Pancreas (tissue), 10 donors: ENCODE results near the gene SMYD3. TPM values are rescaled to one million over a fixed set of nuclear protein-coding genes. Genes with fewer than 3 reads are reported as not detected.

Source experiments
- ATAC-seq, 4 donors: fragments of 200-7000 bp; cut with Tn5 transposase; one replicate each; pipeline versions ENCODE4 v1.8.0 to v1.9.1; 2020; ENCODE audit warnings: mild to moderate bottlenecking in 4 of 4, moderate library complexity in 4 of 4
- DNase-seq, 6 donors: peaks; one replicate each; pipeline ENCODE4 v3.0.0-alpha.2; 2020
- FAIRE-seq: peaks from 2 replicates; lab custom pipeline; 2012; peaks lifted over from hg19 to GRCh38; lab: Jason Lieb, UNC
- H3K27ac ChIP-seq, 4 donors: fragments of 200-600 bp; sonication (generic); 1 replicate in 3 of 4; 2 replicates in 1 of 4; pipeline versions ENCODE4 v1.5.0 to v1.8.0; 2020
- H3K27me3 ChIP-seq, 4 donors: fragments of 200-600 bp; one replicate each; pipeline ENCODE4 v1.8.0; 2021
- H3K36me3 ChIP-seq, 3 donors: fragments of 200-600 bp; sonication (generic) in 1 of 3; one replicate each; pipeline versions ENCODE4 v1.5.0 to v1.8.0; 2020 to 2021
- H3K4me1 ChIP-seq, 3 donors: fragments of 200-600 bp; one replicate each; pipeline ENCODE4 v1.8.0; 2021
- H3K4me3 ChIP-seq, 4 donors: fragments of 200-600 bp; sonication (generic) in 2 of 4; one replicate each; pipeline versions ENCODE4 v1.5.0 to v1.8.0; 2020 to 2021
- H3K9me3 ChIP-seq, 4 donors: fragments of 200-600 bp; one replicate each; pipeline ENCODE4 v1.8.0; 2021
- CTCF ChIP-seq, 4 donors: fragments of 200-600 bp; sonication (generic) in 3 of 4; IDR thresholded peaks; one replicate each; pipeline versions ENCODE4 v1.5.0 to v1.8.0; 2021; ENCODE audit warnings: antibody characterized with exemption in 4 of 4
- WGBS, 2 donors: extraction: QIAGEN DNeasy Blood & Tissue Kit; methylation state at CpG; one replicate each; pipeline ENCODE4 v1.1.7; 2013; 5-methylcytosine and 5-hydroxymethylcytosine counted together
- intact Hi-C, 3 donors: fragments of 100-400 bp; cut with DNase I; formaldehyde crosslinking; loops; one replicate each; pipeline versions ENCODE4 v1.11.1 to v1.14.2; 2022
- polyA plus RNA-seq, 2 donors: library from polyadenylated mRNA; stranded (reverse); fragments of 200-250 nt; gene quantifications; one replicate each; pipeline ENCODE4 v1.2.3, GENCODE V29; 2013
- total RNA-seq, 6 donors: library from RNA; stranded (reverse); fragmentation: NEBNext Ultra II Directional in 4 of 6; extraction: Animal tissue kit (Norgen Biotek cat#: 25700) in 4 of 6; gene quantifications; one replicate each; pipeline versions ENCODE4 v1.2.1 to v1.2.4, GENCODE V29; 2021 to 2023
- donor health status: healthy with polysubstance abuse.
- donor health status: DM: no; HTN: no; CAD: no; lungs with moderate emphysema.
- donor health status: DM: no; HTN: no; CAD: no.
- donor health status: control.
- donor health status: control.
- donor health status: Bipolar disorder and iron deficiency.
- donor health status: DM: yes; HTN: yes; CAD: no.
- donor health status: DM: no; HTN: no; CAD: no.
- donor health status: DM: no; HTN: no; CAD: no.
- donor health status: DM: yes; HTN: yes; CAD: no.

SMYD3 gene
- total and polyA plus RNA-seq, 8 donors = 4.6 to 10.5 (median 6.7) TPM

- Histone ChIP-seq H3K4me3 (no peak overlapping the region), H3K27me3 (no peaks in the 10 kb centered on the region), H3K36me3 (no peaks in the 10 kb centered on the region), H3K4me1 (no peaks in the 10 kb centered on the region), H3K9me3 (no peaks in the 10 kb centered on the region), H3K27ac (no peak overlapping the region)
- WGBS, 2 donors = 80 to 85% methylated on average over 6 of the region's 6 CpGs
- FAIRE-seq (no peak), DNase-seq (no peak), ATAC-seq (no peak)
- TF ChIP-seq CTCF (IDR thresholded peaks at IDR 0.05) = no peak
- intact Hi-C loops = no loop called here
Measured at GRCh38 chr1:246396322-246396721, 110.8 kb downstream of the SMYD3 start.

GRCh38 chr1:246394121-246394520 is 113.0 kb downstream of the SMYD3 start:
- H3K27me3 ChIP-seq = no peaks in the 10 kb centered on the region
- intact Hi-C loops = no loop called here
- ATAC-seq (no peak), FAIRE-seq (no peak), DNase-seq (no peak)
- H3K27ac ChIP-seq = no peak overlapping the region
- H3K4me1 ChIP-seq = no peaks in the 10 kb centered on the region
- no peaks in the 10 kb centered on the region for H3K9me3 ChIP-seq
- 71 to 74% methylated on average over 3 of the region's 3 CpGs for WGBS, 2 donors
- H3K4me3 ChIP-seq = no peak overlapping the region
- no peak for TF ChIP-seq CTCF (IDR thresholded peaks at IDR 0.05)
- H3K36me3 ChIP-seq = no peaks in the 10 kb centered on the region

GRCh38 chr1:246390855-246391254 is 116.2 kb downstream of the SMYD3 start:
- ATAC-seq (no peak), FAIRE-seq (no peak), DNase-seq (no peak)
- intact Hi-C loops = no loop called here
- no peaks in the 10 kb centered on the region for H3K4me1 ChIP-seq
- H3K9me3 ChIP-seq = no peaks in the 10 kb centered on the region
- no peak for TF ChIP-seq CTCF (IDR thresholded peaks at IDR 0.05)
- H3K36me3 ChIP-seq = no peaks in the 10 kb centered on the region
- H3K27me3 ChIP-seq = no peaks in the 10 kb centered on the region
- H3K4me3 ChIP-seq = no peak overlapping the region
- 92 to 94% methylated on average over 5 of the region's 5 CpGs for WGBS, 2 donors
- no peak overlapping the region for H3K27ac ChIP-seq

- WGBS, 2 donors = 80 to 83% methylated on average over 4 of the region's 4 CpGs
- FAIRE-seq (no peak), ATAC-seq (no peak), DNase-seq (no peak)
- Histone ChIP-seq H3K27me3 (no peaks in the 10 kb centered on the region), H3K4me1 (no peaks in the 10 kb centered on the region), H3K27ac (no peak overlapping the region), H3K4me3 (no peak overlapping the region), H3K9me3 (no peaks in the 10 kb centered on the region), H3K36me3 (no peaks in the 10 kb centered on the region)
- intact Hi-C loops = no loop called here
- no peak for TF ChIP-seq CTCF (IDR thresholded peaks at IDR 0.05)
Measured at GRCh38 chr1:246384616-246385015, 122.5 kb downstream of the SMYD3 start.

GRCh38 chr1:246383791-246384190 is 123.3 kb downstream of the SMYD3 start:
- Histone ChIP-seq H3K27me3 (no peaks in the 10 kb centered on the region), H3K9me3 (no peaks in the 10 kb centered on the region), H3K36me3 (no peaks in the 10 kb centered on the region), H3K27ac (no peak overlapping the region), H3K4me3 (no peak overlapping the region), H3K4me1 (no peaks in the 10 kb centered on the region)
- intact Hi-C loops = no loop called here
- FAIRE-seq = no peak
- no peak for TF ChIP-seq CTCF (IDR thresholded peaks at IDR 0.05)
- no peak for ATAC-seq
- DNase-seq = no peak
